Neural cell (in vitro differentiated cells): Measurements from ENCODE around the gene GRAMD1B. TPM values are rescaled to one million over a fixed set of nuclear protein-coding genes. Genes with fewer than 3 reads are reported as not detected.

Experiments
- H2AFZ ChIP-seq: fragments of 200-600, 300-800 bp; sonication (generic), shearing (Covaris generic); 2 replicates; pipeline ENCODE4 v1.6.0; 2014; ENCODE audit warnings: low read depth, mild to moderate bottlenecking, antibody characterized with exemption, low read length, moderate library complexity
- H3F3A ChIP-seq: fragments of 200-600 bp; shearing (Covaris generic); 2 replicates; pipeline ENCODE4 v1.6.1; 2016; ENCODE audit warnings: mild to moderate bottlenecking, moderate library complexity, mixed read lengths, antibody characterized with exemption, low read length; ENCODE audit not compliant: insufficient read depth, poor library complexity, severe bottlenecking
- H3K27ac ChIP-seq: fragments of 200-600, 300-800 bp; sonication (generic), shearing (Covaris generic); 2 replicates; pipeline ENCODE4 v1.5.1; 2014; ENCODE audit warnings: mild to moderate bottlenecking, low read length, moderate library complexity
- H3K27me3 ChIP-seq: fragments of 300-800, 200-600 bp; sonication (generic), shearing (Covaris generic); 2 replicates; pipeline ENCODE4 v1.6.0; 2014; ENCODE audit warnings: mild to moderate bottlenecking, low read depth, low read length, moderate library complexity; ENCODE audit not compliant: insufficient read depth
- H3K36me3 ChIP-seq: fragments of 300-800, 200-600 bp; sonication (generic), shearing (Covaris generic); 2 replicates; pipeline ENCODE4 v1.5.1; 2014; ENCODE audit warnings: mild to moderate bottlenecking, antibody characterized with exemption, low read length, moderate library complexity; ENCODE audit not compliant: insufficient read depth
- H3K4me2 ChIP-seq: fragments of 300-800, 200-600 bp; sonication (generic), shearing (Covaris generic); 2 replicates; pipeline ENCODE4 v1.6.0; 2014; ENCODE audit warnings: mild to moderate bottlenecking, low read length
- H3K4me3 ChIP-seq: fragments of 300-800, 200-600 bp; sonication (generic), shearing (Covaris generic); 2 replicates; pipeline ENCODE4 v1.5.1; 2014; ENCODE audit warnings: mild to moderate bottlenecking, low read length, moderate library complexity
- H3K79me2 ChIP-seq: fragments of 200-600 bp; shearing (Covaris generic); replicated peaks from 2 replicates; pipeline ENCODE4 v1.6.0; 2014; ENCODE audit warnings: mild to moderate bottlenecking, low read length, moderate library complexity; ENCODE audit not compliant: insufficient read depth
- H3K9ac ChIP-seq: fragments of 300-800, 200-600 bp; sonication (generic), shearing (Covaris generic); 2 replicates; pipeline ENCODE4 v1.6.1; 2016; ENCODE audit warnings: mild to moderate bottlenecking, low read length, mixed read lengths
- H3K9me2 ChIP-seq: fragments of 200-600 bp; shearing (Covaris generic); 2 replicates; pipeline ENCODE4 v1.6.1; 2016; ENCODE audit warnings: mild to moderate bottlenecking, low read length, mixed read lengths; ENCODE audit not compliant: insufficient read depth
- H3K9me3 ChIP-seq: fragments of 200-600, 300-800 bp; sonication (generic), shearing (Covaris generic); 2 replicates; pipeline ENCODE4 v1.6.1; 2016; ENCODE audit warnings: mild to moderate bottlenecking, mixed run types, low read length, moderate library complexity, mixed read lengths
- H4K20me1 ChIP-seq: fragments of 200-600 bp; shearing (Covaris generic); 2 replicates; pipeline ENCODE4 v1.6.1; 2016; ENCODE audit warnings: mild to moderate bottlenecking, mixed run types; ENCODE audit not compliant: insufficient read depth
- CTCF ChIP-seq: fragments of 450-650 bp; IDR thresholded peaks from 2 replicates; pipeline ENCODE4 v1.5.1; 2014; ENCODE audit warnings: antibody characterized with exemption, mild to moderate bottlenecking, moderate library complexity; ENCODE audit not compliant: poor library complexity, severe bottlenecking
- EP300 ChIP-seq: fragments of 450-650 bp; conservative IDR thresholded peaks from 2 replicates; pipeline ENCODE4 v1.6.1; 2014; ENCODE audit warnings: antibody characterized with exemption, mild to moderate bottlenecking, moderate library complexity; ENCODE audit not compliant: poor library complexity, severe bottlenecking
- EZH2 ChIP-seq: fragments of 200-600, 300-800 bp; shearing (Covaris generic), sonication (generic); IDR thresholded peaks from 2 replicates; pipeline ENCODE4 v1.6.1; 2014; ENCODE audit warnings: antibody characterized with exemption, low read length, borderline replicate concordance, mild to moderate bottlenecking; ENCODE audit not compliant: insufficient read depth, poor library complexity, severe bottlenecking
- MXI1 ChIP-seq: fragments of 450-650 bp; conservative IDR thresholded peaks from 2 replicates; pipeline ENCODE4 v1.6.1; 2014; ENCODE audit warnings: antibody characterized with exemption, mild to moderate bottlenecking; ENCODE audit not compliant: poor library complexity, severe bottlenecking
- POLR2AphosphoS5 ChIP-seq: IDR thresholded peaks from 2 replicates; pipeline ENCODE4 v1.6.1; 2012
- RAD21 ChIP-seq: fragments of 450-650 bp; conservative IDR thresholded peaks from 2 replicates; pipeline ENCODE4 v1.6.1; 2014; ENCODE audit warnings: antibody characterized with exemption, mild to moderate bottlenecking, moderate library complexity
- REST ChIP-seq: IDR thresholded peaks from 2 replicates; pipeline ENCODE4 v1.6.1; 2012; ENCODE audit warnings: borderline replicate concordance
- SMC3 ChIP-seq: fragments of 450-650 bp; conservative IDR thresholded peaks from 2 replicates; pipeline ENCODE4 v1.6.1; 2014; ENCODE audit warnings: antibody characterized with exemption, mild to moderate bottlenecking, moderate library complexity; ENCODE audit not compliant: poor library complexity
- TAF1 ChIP-seq: IDR thresholded peaks from 2 replicates; pipeline ENCODE4 v1.6.1; 2012; ENCODE audit warnings: low read depth
- polyA plus RNA-seq: library from polyadenylated mRNA; depleted of rRNA; stranded (reverse); fragments of >200 nt; gene quantifications from 2 replicates; pipeline ENCODE4 v1.2.3, GENCODE V29; 2014

Gene GRAMD1B
- polyA plus RNA-seq, 1 donor from 2014 or later: 1.5 TPM

- H3K9me3 ChIP-seq: no peaks in the 10 kb centered on the region
- H3K79me2 ChIP-seq: no peaks in the 10 kb centered on the region
- H3K27me3 ChIP-seq: no peaks in the 10 kb centered on the region
- H2AFZ ChIP-seq: no peak overlapping the region
- no peaks in the 10 kb centered on the region for H3F3A ChIP-seq
- H3K4me2 ChIP-seq: no peak overlapping the region
- H3K27ac ChIP-seq: no peak overlapping the region
- H3K4me3 ChIP-seq: no peak overlapping the region
- no peak for TF ChIP-seq MXI1
- TF ChIP-seq EZH2: no peak
- TF ChIP-seq POLR2AphosphoS5: no peak
- TF ChIP-seq SMC3: no peak
- TF ChIP-seq REST: no peak
- no peak for TF ChIP-seq TAF1
- TF ChIP-seq CTCF: no peak
- TF ChIP-seq EP300: no peak
- TF ChIP-seq RAD21: no peak
- no peaks in the 10 kb centered on the region for H3K9me2 ChIP-seq
- no peak overlapping the region for H3K9ac ChIP-seq
- no peaks in the 10 kb centered on the region for H3K36me3 ChIP-seq
- no peaks in the 10 kb centered on the region for H4K20me1 ChIP-seq
These were observed 47.5 kb upstream of the GRAMD1B start for GRCh38 chr11:123382555-123383074.

GRCh38 chr11:123384116-123384515 lies 46.0 kb upstream of the GRAMD1B start:
- Histone ChIP-seq H3K4me3 (no peak overlapping the region), H3K27ac (no peak overlapping the region), H3K9me3 (no peaks in the 10 kb centered on the region), H3F3A (no peaks in the 10 kb centered on the region), H3K36me3 (no peaks in the 10 kb centered on the region), H4K20me1 (no peaks in the 10 kb centered on the region), H3K4me2 (no peak overlapping the region), H2AFZ (no peak overlapping the region), H3K27me3 (no peaks in the 10 kb centered on the region), H3K9ac (no peak overlapping the region), H3K9me2 (no peaks in the 10 kb centered on the region), H3K79me2 (no peaks in the 10 kb centered on the region)
- TF ChIP-seq CTCF (no peak), EZH2 (no peak), EP300 (no peak), REST (no peak), RAD21 (no peak), MXI1 (no peak), POLR2AphosphoS5 (no peak), SMC3 (no peak), TAF1 (no peak)
